GM06990 (cell line): ENCODE measurements around the gene MLF2.
"Not testable (repeated sequence)": the region's sequence is repeated elsewhere in the genome, so short reads cannot be mapped to it uniquely, and the experiment has no call there.

Experiments used
- DNase-seq: peaks from one replicate; pipeline ENCODE4 v3.0.0-alpha.2; 2011; ENCODE audit not compliant: insufficient read length; ENCODE audit errors: extremely low read depth
- H3K27me3 ChIP-seq: replicated peaks from 2 replicates; pipeline ENCODE4 v1.6.0; 2011; ENCODE audit warnings: low read length; ENCODE audit not compliant: control insufficient read depth, insufficient read depth
- H3K36me3 ChIP-seq: 2 replicates; pipeline ENCODE4 v1.5.1; 2011; ENCODE audit warnings: low read length; ENCODE audit not compliant: control insufficient read depth, insufficient read depth
- H3K4me3 ChIP-seq: replicated peaks from 2 replicates; pipeline ENCODE4 v1.5.1; 2011; ENCODE audit warnings: low read depth, mild to moderate bottlenecking, control low read depth, low read length
- CTCF ChIP-seq: IDR thresholded peaks from 2 replicates; pipeline ENCODE4 v1.5.1; 2011; ENCODE audit warnings: low read length, control low read depth, mild to moderate bottlenecking, inconsistent platforms; ENCODE audit not compliant: insufficient read depth, poor library complexity, severe bottlenecking

The MLF2 gene

DNA sequence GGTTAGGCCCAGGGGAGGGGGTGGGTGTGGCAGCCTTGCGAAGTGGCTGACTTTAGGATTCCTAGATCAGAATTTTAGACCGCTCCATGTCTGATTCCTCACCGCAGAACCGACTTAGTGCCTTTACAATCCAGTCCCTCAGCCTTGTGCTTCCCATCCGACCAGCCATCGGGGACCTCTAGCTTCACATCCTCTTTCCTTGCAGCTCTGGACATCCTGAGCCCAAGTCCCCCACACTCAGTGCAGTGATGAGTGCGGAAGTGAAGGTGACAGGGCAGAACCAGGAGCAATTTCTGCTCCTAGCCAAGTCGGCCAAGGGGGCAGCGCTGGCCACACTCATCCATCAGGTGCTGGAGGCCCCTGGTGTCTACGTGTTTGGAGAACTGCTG, 28.5 kb downstream of the MLF2 start:
- peaks cover 5% of the 10 kb centered on the region for H3K36me3 ChIP-seq
- TF ChIP-seq CTCF: no peak
- peak overlapping the region; percentile 80 for H3K4me3 ChIP-seq
- H3K27me3 ChIP-seq: no peaks in the 10 kb centered on the region
- no peak for DNase-seq

GRCh38 chr12:6723607-6724408, 29.1 kb downstream of the MLF2 start, which contains the start of gene COPS7A:
Gene COPS7A (plus strand): TSS chr12:6724046. CDS start chr12:6724657, 611 bp downstream.
- TF ChIP-seq CTCF: no peak
- Histone ChIP-seq H3K27me3 (no peaks in the 10 kb centered on the region), H3K4me3 (peak within 1 kb of the TSS; percentile 80), H3K36me3 (no peaks in the 10 kb centered on the region; the same call in 1 of the 2 replicates)
- peak; percentile 100 for DNase-seq

- H3K4me3 ChIP-seq: no peak overlapping the region
- H3K36me3 ChIP-seq: no peaks in the 10 kb centered on the region
- DNase-seq: no peak
- no peaks in the 10 kb centered on the region for H3K27me3 ChIP-seq
- TF ChIP-seq CTCF: no peak
These were observed 30.1 kb downstream of the MLF2 start for GRCh38 chr12:6722863-6723262.

DNA sequence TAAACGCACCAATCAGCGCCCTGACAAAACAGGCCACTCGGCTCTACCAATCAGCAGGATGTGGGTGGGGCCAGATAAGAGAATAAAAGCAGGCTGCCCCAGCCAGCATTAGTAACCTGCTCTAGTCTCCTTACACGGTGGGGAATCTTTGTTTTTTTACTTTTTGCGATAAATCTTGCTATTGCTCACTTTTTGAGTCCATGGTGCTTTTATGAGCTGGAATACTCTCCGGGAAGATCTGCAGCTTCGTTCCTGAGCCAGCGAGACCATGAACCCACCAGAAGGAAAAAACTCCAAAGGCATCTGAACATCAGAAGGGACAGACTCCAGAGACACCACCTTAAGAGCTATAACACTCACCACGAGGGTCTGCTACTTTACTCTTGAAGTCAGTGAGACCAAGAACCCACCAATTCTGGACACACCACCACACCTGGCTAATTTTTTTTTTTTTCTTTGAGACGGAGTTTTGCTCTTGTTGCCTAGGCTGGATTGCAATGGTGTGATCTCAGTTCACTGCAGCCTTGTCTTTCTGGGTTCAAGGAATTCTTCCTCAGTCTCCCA, 36.0 kb downstream of the MLF2 start:
- Histone ChIP-seq H3K36me3 (no peaks in the 10 kb centered on the region), H3K4me3 (no peak overlapping the region), H3K27me3 (no peaks in the 10 kb centered on the region)
- no peak for DNase-seq
- no peak for TF ChIP-seq CTCF

- not testable (repeated sequence) for DNase-seq, H3K36me3 ChIP-seq, H3K27me3 ChIP-seq, H3K4me3 ChIP-seq
These were observed 36.7 kb downstream of the MLF2 start for GRCh38 chr12:6716031-6716873.

DNA sequence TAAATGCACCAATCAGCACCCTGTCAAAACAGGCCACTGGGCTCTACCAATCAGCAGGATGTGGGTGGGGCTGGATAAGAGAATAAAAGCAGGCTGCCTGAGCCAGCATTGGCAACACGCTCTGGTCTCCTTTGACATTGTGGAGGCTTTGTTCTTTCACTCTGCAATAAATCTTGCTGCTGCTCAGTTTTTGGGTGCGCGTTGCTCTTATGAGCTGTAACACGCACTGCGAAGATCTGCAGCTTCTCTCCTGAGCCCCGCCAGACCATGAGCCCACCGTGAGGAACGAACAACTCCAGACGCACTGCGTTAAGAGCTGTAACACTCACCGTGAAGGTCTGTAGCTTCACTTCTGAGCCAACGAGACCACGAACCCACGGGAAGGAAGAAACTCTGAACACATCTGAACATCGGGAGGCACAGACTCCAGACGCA, 44.0 kb downstream of the MLF2 start:
- DNase-seq: no peak
- Histone ChIP-seq H3K36me3 (no peaks in the 10 kb centered on the region), H3K4me3 (no peak overlapping the region), H3K27me3 (no peaks in the 10 kb centered on the region)
- TF ChIP-seq CTCF: no peak

- H3K36me3 ChIP-seq, DNase-seq, H3K4me3 ChIP-seq, H3K27me3 ChIP-seq: not testable (repeated sequence)
These were observed 44.6 kb downstream of the MLF2 start for GRCh38 chr12:6708351-6708750.
